ENCODE data around the gene FNTB.

The FNTB gene

GRCh38 chr14:64983439-64984310 lies 3.0 kb upstream of the FNTB start:
- DNase-seq: peak; percentile 28

GRCh38 chr14:64987438-64987767 lies 708 bp downstream of the FNTB start:
- no peak for DNase-seq

GRCh38 chr14:64990296-64990695 lies 3.6 kb downstream of the FNTB start:
- DNase-seq: no peak

GRCh38 chr14:64990939-64991338 lies 4.2 kb downstream of the FNTB start:
- no peak for DNase-seq

GRCh38 chr14:64992328-64992885 lies 5.7 kb downstream of the FNTB start:
- DNase-seq: no peak

- no peak for DNase-seq
Observed at GRCh38 chr14:64993266-64993930, 6.7 kb downstream of the FNTB start.

- no peak for DNase-seq
Observed at GRCh38 chr14:64994540-64994939, 7.8 kb downstream of the FNTB start.

GRCh38 chr14:64995291-64995690 lies 8.6 kb downstream of the FNTB start:
- no peak for DNase-seq

- no peak for DNase-seq
Observed at GRCh38 chr14:64997108-64997794, 10.6 kb downstream of the FNTB start.

GRCh38 chr14:64998455-64998931 lies 11.8 kb downstream of the FNTB start:
- no peak for DNase-seq

- no peak for DNase-seq
Observed at GRCh38 chr14:65000898-65001591, 14.3 kb downstream of the FNTB start.

- DNase-seq: no peak
Observed at GRCh38 chr14:65001723-65002122, 15.0 kb downstream of the FNTB start.

- DNase-seq: no peak
Observed at GRCh38 chr14:65002586-65003210, 16.0 kb downstream of the FNTB start.

- no peak for DNase-seq
Observed at GRCh38 chr14:65003394-65003793, 16.7 kb downstream of the FNTB start.

- DNase-seq: no peak
Observed at GRCh38 chr14:65006261-65006721, 19.6 kb downstream of the FNTB start.

GRCh38 chr14:65007202-65007601 lies 20.5 kb downstream of the FNTB start:
- DNase-seq: no peak

GRCh38 chr14:65010211-65010931 lies 23.7 kb downstream of the FNTB start:
- DNase-seq: no peak

GRCh38 chr14:65011538-65011937 lies 24.8 kb downstream of the FNTB start:
- no peak for DNase-seq

- DNase-seq: no peak
Observed at GRCh38 chr14:65012353-65012752, 25.7 kb downstream of the FNTB start.

GRCh38 chr14:65015391-65015790 lies 28.7 kb downstream of the FNTB start:
- DNase-seq: no peak

GRCh38 chr14:65016471-65016870 lies 29.8 kb downstream of the FNTB start:
- no peak for DNase-seq
